Subcutaneous adipose tissue (tissue), 4 donors: ENCODE results near the gene PRKCB. TPM values are rescaled to one million over a fixed set of nuclear protein-coding genes. Genes with fewer than 3 reads are reported as not detected.

ENCODE experiments used
- total RNA-seq, 4 donors: library from RNA; depleted of rRNA; stranded (reverse); fragments of >200 nt; gene quantifications; one replicate each; pipeline ENCODE4 v1.1.0, GENCODE V29; 2016
- TF ChIP-seq, protein P1 (sequence below): fragments of 450-650 bp; IDR thresholded peaks from one replicate; pipeline ENCODE4 v1.5.1; 2016; ENCODE audit warnings: low read depth, mild to moderate bottlenecking, control low read depth, antibody characterized with exemption, moderate library complexity

The PRKCB gene
- total RNA-seq, 4 donors from 2014 or later, result 3.4 to 16.5 (median 5.7) TPM

DNA sequence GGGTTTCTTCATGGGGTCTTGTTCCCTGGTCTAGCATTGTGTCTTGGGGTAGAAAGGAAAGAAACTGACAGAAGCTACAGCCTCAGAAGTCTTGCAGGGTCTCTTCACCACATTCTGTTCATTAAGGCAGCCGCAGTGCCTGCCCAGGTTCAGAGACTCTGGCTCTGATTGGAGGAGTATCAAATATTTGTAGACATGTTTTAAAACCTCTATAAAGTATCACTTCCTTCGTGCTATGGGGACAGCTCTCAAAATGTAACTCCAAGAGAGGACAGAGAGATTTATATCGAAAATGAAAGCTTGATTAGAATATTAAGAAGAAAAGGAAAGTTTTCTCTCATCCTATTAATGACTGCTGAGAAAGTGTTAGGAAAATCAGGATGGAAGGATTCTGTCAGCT lies 313.3 kb downstream of the PRKCB start:
- TF ChIP-seq, protein P1, sequence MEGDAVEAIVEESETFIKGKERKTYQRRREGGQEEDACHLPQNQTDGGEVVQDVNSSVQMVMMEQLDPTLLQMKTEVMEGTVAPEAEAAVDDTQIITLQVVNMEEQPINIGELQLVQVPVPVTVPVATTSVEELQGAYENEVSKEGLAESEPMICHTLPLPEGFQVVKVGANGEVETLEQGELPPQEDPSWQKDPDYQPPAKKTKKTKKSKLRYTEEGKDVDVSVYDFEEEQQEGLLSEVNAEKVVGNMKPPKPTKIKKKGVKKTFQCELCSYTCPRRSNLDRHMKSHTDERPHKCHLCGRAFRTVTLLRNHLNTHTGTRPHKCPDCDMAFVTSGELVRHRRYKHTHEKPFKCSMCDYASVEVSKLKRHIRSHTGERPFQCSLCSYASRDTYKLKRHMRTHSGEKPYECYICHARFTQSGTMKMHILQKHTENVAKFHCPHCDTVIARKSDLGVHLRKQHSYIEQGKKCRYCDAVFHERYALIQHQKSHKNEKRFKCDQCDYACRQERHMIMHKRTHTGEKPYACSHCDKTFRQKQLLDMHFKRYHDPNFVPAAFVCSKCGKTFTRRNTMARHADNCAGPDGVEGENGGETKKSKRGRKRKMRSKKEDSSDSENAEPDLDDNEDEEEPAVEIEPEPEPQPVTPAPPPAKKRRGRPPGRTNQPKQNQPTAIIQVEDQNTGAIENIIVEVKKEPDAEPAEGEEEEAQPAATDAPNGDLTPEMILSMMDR, result no peak

DNA sequence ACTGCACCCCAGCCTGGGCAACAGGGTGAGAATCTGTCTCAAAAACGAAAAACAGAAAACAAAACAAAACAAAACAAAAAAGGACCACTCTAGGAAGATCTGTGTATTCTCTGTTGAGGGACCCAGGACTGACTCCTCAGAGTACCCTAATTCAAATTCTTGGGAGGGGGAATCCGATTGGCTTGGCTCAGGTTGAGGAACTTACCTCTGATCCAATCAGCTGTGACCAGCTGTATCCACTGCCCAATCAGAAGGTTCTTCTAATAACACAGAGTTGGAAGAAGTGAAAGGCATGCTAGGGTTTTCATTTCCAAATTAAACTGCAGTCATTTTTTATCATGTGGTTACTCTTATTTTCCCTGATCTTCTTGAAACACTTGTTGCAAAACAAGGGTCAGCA lies 314.5 kb downstream of the PRKCB start:
- TF ChIP-seq, protein P1, result no peak

DNA sequence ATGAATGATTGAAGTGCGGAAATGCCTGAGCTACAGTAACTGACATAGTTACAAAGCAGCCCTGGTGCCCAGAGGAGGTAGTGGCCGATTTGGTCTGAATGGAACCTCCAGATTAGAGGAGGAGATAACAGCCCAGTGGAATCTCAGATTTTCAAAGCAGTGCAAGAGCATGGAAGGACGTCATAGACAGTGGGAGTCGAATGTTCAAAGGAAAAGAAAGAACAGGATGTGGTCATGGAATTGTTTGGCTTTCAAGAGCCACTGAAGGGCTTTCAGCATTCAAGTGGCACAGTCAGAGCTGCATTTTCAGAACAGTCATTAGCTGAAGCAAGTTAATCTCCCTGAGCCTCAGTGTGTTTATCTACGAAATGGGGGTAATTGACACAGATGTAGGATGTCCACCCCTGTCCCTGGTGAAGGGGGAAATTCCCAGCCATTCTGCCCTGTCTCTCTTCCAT lies 315.7 kb downstream of the PRKCB start:
- TF ChIP-seq, protein P1, result no peak

- TF ChIP-seq, protein P1, result no peak
Measured at GRCh38 chr16:24152826-24153225, 317.0 kb downstream of the PRKCB start.

DNA sequence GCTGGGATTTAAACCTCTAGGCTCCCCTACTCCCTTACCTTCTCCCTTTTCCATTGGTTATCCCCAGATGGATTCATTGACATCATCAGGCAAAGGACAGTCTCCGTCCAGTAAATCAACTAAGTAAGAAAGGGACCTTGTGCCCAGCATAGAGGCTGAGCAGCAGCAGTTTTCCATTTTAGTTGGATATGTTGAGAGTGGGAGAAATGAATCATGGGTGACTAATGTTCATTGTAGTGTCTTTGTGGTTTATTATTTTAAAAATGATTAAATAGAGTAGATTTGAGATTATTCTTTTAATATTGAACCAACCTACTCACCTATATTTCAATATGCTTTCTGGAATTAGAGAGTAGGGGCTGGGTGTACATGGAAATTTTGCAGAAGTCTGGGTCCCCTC lies 321.0 kb downstream of the PRKCB start:
- TF ChIP-seq, protein P1, result no peak

- TF ChIP-seq, protein P1, result no peak
Measured at GRCh38 chr16:24163935-24164334, 328.2 kb downstream of the PRKCB start.

DNA sequence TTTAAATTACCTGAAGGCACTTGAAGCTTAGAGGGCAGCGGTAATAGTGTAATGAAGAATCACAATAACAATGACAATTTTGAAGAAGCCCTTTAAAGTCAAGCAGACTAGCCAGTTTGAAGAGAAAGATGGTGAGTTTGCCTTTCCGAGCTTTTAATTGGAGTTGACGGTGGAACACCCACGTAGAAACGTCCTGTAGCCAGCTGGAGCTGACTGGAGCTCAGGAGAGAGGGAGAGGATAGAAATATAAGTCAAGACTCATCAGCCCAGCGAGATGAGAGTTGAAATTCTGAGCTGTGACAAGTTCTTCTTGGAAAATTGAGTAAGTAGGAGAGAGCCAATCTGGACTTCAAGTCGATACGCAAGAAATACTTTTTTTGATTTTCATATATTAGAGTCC lies 328.6 kb downstream of the PRKCB start:
- TF ChIP-seq, protein P1, result no peak
